HG03097 (cell line): ENCODE data around the gene SLX9.

Experiments used
- ATAC-seq: cut with Tn5 transposase; IDR thresholded peaks from one replicate; pipeline ENCODE4 v1.9.1; 2021; ENCODE audit not compliant: unreplicated experiment, low FRiP score

The SLX9 gene

DNA sequence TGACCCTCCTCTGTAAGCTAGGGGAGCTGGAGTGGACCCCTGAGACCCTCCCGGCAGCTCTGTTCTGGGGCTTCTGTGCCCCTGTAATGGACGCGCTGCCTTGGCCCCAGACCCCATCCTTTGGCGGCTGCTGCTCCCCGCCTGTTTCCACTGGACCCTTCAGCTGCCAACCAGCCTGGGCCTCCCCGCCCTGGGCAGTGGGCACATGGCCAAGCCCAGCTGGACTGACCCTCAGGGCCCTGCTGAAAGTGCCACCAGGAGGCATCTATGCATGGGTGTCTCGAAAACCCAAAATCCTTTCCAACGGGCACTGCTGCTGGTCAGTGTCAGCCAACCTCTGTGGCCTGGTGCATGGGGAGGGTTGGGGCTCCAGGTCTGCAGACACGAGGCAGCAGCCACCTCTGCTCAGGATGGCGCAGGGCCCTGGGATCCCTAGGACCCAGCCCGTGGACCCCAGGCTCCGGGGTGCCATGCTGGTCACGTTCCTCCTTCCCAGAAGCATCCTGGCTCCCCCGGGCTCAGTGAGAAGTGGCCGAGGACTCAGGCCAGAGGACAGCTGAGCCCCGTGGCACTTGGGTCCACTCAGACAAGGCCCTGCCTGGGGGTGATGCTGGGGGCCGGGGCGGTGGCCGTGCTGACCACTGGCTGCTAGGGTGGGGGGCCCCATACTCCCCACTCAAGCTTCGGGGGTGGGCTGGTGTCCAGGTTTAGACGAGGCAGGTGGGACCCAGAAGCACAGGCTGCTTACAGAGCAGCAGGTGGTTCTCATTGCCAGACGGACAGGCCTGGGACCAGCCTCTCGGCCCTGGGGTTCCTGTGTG lies 46.9 kb downstream of the SLX9 start:
- ATAC-seq = no peak

DNA sequence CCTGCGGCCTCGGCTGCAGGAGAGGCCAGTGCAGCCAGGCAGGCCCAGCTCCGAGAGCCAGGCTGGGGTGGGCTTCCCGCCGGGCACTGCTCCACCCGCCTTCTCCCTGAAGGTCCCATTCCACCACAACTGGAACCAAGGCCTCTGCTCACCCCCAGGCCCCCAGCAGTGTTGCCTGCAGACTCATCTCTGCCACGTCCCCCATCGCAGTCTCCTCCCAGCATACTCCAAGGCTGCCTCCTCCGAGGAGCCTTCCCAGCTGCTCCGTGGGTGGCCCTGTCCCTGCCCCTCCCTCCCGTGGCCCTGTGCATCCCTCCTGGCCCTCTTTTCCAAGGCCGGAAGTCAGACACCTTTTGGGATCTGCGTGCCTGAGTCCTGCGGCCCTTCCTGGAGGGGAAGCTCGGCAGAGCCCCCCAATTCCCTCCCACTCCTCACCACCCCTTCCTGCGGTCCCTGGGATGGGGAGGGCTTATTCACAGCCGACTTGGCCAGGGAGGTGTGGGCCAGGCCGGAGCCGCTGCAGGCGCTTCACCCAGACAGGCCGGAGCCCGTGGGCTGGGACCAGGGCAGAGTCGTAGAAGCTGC lies 47.6 kb downstream of the SLX9 start:
- no peak for ATAC-seq

DNA sequence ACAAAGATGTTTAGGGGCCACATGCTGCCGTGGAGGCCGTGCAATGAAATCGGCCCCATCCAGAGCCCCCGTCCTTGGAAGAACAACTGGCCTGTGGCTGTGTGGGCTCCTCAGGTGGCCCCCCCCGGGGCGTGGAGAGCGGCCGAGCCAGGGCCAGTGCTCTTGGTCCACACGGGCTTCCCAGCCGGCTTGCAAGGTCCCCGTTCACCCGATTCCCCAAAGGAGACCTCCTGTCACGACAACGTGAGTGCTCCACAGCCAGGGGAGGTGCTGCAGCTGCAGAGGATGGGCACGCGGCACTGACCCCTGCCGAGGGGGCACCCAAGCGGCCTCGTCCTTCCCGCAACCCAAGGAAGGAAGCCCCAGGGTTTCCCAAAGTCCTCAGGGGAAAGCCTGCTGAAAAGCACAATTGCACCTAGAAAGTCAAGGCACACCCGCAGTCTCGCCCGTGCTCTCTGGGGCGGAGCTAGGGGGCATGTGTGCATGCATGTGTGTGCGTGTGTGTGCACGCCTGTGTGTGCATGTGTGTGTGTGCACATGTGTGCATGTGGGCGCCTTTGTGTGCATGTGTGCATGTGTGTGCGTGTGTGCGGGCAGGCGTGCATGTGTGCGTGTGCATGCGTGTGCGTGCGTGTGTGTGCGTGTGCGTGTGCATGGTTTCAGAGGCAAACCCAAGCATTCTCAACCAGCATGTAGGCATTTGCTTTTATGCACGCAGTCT lies 48.2 kb downstream of the SLX9 start:
- no peak for ATAC-seq

DNA sequence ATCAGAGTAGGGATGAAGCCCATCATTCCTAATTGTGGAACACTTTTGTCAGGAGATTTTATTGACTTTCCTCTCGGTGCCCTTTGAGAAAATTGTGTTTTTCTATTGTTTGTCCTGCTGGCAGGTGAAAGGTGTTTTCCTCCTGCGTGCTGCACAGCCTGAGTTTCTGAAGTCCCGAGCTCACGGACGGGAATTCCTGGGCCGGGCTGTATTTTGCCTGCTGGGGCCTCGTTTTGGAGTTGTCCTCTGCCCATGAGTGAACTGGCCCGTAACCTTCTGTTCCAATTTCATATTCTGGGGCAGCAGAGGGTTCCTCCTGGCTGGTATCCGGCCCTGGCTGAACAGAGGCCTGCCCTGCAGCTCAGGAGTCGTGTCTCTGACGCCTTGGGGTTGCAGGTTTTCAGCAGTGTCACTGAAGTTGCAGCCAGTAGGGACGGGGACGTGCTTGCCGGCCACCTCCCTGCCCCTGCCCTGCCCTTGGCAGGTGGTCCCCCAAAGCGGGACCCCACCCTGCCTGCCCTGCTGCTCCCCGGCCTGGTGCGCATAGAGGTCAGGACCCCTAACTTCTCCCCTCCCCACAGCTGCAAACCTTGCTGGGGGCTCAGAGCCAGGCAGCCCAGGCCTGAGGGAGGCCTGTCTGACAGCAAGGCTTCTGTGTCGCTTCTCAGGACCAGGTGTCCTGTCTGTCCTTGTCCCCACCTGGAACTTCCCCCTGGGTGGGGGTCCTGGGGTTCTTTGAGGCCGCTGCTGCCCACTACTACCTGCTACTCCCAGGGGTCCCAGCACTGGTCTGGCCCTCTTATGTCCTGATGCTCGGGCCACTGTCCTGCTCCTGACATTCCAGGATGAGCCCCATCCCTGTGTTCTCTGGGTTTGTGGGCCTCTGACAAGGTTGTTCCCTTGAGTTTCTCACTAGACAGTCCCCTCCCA lies 49.0 kb downstream of the SLX9 start:
- no peak for ATAC-seq

DNA sequence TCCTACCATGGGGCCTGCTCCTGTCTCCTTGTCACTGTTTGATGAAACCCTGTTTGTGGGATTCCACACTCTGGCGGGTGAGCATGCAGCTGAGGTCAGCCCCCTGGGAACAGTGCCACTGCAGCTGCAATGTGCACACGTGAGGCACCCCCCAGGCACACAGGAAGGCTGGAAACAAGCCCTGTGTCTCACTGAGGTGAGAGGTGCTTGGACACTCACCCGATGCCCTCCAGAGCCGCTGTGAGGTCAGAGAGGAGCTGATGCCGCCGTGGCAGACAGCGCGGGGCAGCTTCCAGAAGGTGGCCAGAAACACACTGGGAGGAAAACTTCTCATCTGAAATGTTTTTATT lies 49.7 kb downstream of the SLX9 start:
- no peak for ATAC-seq

DNA sequence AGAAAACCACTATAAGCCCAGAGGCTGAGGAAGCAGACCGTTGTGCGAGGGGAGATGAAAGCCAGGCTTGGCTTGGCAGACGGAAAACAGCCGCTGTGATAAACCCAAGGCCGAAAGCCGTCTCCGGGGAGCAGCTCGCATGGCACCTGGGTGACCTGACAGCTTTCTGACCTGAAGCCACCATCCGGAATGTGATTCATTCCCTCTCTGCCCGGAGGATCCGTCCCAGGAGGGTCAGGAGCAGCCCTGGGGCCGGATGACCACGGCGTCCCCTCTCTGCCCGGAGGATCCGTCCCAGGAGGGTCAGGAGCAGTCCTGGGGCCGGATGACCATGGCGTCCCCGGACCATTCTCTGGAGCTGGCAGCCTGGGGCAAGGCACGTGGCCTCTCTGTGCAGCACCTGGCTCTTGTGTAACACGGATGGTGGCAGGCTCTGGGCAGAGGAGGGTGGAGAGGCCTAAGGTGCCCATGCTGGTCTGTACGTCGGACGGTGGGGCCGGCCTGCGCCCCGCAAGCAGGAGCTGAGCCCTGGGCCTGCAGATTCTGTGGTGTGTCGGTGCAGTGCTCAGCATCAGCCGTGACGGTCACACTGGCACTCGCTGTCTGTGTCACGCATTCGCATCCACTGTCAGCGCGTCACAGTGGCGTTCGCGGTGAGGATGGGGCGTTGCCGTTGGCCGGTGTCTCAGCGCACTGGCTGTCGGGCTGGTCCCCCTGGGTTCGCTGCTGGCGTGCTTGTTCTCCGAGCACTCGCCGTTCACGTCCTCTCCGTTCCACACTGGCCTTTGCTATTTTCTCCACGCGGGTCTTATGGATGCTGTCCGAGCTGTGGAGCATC lies 50.3 kb downstream of the SLX9 start:
- ATAC-seq = no peak

DNA sequence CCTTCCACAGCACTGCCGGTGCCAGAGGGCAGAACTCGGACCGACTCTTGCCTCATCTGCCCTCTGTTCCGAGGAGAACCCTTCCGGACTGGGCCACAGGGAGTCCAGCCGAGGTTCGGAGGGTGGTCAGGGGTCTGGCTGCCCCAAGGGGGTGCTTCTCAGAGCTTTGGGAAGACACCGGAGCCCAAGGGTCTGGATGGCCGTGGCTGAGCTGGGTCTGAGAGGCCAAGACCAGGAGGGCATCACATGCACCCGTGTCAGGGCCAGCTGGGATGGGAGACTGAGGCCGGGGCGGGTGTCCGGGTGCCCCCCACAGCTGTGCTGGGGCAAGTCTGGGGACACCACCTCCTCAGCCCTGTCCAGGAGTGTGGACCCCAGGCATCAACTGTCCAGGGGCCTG lies 51.1 kb downstream of the SLX9 start:
- no peak for ATAC-seq

DNA sequence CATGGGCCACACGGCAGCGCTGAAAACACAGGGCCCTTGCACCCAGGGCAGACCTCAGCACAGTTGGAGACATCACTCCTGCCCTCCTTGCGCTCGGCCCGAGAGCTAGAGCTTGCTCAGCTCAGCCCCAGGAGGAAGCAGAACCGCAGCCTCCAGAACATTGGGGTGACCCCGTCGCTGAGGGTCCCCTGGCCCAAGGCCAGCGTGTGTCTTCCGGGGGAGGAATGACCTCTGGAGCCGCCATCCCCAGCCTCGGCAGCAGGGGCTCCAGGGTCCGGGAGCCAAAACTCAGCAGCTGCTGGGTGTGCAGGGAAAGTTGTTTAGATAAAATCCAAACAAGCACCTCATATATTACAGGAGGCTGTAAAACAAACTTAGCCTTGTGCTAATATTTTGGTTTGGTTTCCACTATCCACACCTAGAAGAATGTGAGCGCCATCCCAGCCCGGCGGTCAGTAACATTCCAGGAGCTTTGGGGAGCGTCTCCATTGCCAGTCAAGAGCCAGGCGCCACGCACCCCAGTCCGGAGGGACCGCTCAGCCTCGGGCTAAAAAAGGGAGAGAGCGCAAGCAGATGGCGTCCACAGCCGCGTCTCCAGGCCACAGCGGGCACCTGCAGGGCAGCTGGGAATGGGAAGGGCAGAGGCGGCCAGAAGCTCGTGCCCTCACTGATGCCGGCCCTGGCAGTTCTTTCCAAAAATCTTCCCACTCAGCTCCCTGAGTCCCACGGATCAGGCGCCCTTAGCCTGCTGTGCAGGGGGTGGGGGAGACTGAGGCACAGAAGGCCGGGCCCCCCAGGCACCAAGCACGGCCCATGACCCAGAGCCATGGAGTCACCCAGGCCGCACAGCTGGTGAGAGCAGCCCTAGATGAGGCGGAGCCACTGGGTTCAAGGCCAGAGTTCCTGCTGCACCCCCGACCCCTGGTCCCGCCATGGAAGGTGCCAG lies 52.0 kb downstream of the SLX9 start:
- ATAC-seq = no peak

DNA sequence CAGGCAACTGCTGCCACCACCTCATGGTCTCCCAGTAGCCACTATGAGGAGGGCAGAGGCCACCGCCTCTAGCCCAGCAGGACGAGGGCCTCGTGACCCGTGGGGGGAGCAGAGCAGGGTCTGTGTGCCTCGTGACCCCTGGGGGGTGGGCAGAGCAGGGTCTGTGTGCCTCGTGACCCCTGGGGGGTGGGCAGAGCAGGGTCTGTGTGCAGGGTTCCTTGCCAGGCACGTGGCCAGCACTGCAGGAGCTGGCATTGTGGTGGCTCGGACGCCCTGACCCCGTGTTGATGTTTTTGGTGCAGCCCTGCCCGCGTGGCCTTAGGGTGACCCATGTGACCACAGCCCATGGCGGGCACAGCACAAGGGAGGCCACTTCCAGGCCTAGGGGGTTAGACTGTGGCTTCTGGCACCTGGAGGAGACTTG lies 52.8 kb downstream of the SLX9 start:
- no peak for ATAC-seq

DNA sequence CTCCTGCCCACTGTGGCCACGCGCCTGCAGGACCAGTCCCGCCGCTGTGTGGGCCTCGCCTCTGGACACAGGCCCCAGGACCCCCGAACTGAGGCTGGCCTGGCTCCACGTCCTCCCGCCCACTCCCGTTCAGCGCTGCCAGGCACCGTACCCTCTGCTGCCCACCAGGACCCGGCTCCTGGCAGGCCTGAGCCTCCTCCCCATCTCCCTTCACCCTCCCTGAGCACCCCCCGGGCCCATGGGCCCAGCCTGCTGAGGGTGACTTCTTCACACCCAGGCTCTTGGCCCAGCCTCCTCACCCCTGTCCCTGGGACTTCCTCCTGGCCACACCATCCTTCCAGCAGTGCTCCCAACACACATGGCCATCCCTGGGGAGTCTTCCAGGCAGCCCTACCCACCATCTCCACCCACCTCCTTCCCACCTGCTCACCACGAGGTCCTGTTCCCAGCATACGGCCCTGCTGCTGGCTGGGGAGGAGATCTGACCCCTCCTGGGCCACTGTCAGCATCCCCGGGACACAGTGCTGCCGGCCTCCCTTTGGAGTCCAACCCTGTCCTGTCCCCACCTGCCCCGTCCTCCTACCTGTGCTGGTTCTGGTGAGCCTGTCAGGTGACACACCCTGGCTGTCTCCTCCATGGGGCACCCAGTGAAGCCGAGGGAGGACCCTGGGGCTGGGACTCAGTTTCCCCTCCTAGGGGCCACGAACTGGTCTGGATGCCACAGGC lies 53.7 kb downstream of the SLX9 start:
- ATAC-seq = no peak

DNA sequence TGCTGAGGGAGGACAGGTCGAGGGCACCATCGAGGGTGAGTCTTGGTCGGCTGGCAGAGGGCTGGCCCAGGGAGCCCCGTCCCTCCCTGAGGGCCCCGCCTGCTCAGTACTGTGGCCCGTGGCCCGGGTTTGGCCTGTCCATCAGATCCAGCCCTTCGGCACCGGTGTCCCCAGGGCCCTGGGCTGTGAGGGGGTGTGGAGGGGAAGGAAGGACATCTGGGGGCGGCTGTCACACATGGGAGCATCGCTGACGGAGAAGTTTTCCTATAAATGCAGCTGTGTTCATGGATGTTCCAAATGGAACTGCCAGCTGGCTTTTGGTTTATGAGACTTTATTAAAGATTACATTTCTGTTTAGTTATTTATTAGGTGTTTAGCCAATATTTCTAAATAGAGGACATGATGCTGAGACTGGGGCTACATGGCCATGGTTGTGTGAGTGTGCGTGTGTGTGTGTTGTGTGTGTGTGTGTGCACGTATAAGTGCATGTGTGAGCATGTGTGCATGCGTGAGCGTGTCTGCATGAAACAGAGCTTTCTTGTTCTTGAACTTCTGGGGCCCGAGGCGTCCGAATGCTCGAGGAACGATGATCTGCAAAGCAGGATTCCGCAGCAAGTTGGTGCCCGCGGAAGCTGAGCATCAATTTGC lies 54.3 kb downstream of the SLX9 start:
- ATAC-seq = no peak

DNA sequence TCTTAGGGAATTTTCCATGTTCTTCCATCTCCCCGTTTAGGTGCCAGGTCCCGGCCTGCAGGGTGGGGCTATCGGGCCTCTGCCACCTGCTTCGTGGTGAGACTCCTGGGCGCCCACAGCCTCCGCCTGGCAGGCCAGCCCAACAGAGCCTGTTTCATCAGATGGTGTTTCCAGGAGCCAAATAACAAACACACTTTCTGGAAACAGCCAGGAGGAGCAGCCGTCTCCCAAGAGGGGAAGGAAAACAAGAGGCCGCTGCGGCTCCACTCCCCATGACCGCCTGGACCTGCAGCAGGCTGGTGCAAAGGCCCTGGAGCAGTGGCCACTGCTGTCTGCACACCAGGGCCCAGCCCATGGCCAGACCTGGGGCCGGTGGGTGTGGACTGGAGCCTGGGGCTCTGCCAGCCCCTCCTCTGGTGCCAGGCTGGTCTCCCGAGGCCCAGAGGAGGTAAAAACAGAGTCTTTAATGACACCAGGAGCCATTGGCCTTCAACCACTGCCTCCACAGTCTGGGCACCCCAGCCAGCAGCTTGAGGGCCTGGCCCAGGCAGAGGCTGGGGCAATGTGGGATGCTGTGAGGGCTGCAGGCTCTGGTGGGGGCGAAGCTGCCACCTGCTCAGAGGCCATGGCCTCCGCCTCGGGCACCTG lies 55.0 kb downstream of the SLX9 start:
- ATAC-seq = no peak

DNA sequence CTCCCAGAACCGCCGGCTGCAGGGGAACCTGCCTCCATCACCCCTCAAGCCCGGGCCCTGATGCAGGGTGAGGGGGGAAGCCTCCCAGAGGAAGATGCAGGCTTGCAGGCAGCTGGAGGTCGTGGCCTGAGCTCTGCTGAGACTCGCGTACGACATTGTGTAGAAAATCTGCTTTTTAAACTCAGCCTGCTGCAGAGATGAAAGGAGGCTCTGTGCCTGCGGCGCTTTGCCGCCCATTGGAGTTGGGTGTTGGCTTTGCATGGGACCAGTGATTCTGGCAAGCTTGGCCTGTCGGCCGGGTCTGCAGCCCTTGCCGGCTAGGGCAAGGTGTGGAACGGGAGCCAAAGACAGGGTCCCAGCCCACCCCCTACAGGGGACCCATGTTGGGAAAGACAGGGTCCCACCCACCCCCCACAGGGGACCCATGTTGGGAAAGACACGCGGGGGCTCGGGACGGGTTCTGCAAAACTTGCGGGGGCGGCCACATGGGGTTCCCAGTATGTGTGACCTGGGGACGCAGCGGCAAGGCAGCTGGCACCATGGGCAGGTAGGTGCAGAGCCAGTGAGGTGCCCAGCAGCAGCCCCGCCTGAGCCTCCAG lies 55.6 kb downstream of the SLX9 start:
- no peak for ATAC-seq

DNA sequence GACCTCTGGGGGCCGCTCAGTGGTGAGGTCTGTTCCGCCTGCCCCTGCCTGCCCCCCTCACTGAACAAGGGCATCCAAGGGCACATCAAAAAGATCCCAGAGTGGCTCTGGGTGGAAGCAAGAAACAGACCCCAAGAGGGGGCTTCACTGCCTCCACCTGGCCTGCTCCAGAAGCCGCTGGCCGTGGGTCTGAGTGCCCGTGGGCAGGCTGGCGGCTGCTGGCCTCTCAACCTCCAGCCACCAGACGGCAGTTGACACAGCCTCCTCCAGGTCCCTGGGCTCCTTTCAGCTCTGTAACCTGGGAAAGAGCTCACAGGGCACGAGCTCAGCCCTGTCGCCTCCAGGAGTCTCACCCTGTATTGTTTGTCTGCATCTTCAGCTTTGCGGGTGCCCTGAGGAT lies 56.3 kb downstream of the SLX9 start:
- no peak for ATAC-seq

DNA sequence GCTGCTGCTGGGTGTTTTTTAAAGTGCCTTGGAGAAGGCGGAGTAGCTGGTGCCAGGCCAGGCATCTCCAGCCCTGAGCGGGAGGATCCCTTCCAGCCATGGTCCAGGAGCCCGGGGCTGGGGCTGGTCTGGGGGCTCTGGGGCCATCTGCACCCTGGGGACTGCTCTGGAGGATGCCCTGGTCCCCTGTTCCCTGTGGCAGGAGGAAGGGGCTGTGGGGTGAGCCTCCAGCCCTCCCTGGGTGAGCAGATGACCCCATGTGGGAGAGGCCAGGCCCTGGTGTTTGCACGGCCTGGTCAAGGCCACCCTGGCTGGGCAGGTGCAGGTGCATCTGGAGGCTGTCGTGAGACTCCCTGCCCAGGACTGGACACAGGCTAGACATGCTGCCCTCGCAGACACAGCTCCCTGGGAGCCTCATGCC lies 56.7 kb downstream of the SLX9 start:
- no peak for ATAC-seq

DNA sequence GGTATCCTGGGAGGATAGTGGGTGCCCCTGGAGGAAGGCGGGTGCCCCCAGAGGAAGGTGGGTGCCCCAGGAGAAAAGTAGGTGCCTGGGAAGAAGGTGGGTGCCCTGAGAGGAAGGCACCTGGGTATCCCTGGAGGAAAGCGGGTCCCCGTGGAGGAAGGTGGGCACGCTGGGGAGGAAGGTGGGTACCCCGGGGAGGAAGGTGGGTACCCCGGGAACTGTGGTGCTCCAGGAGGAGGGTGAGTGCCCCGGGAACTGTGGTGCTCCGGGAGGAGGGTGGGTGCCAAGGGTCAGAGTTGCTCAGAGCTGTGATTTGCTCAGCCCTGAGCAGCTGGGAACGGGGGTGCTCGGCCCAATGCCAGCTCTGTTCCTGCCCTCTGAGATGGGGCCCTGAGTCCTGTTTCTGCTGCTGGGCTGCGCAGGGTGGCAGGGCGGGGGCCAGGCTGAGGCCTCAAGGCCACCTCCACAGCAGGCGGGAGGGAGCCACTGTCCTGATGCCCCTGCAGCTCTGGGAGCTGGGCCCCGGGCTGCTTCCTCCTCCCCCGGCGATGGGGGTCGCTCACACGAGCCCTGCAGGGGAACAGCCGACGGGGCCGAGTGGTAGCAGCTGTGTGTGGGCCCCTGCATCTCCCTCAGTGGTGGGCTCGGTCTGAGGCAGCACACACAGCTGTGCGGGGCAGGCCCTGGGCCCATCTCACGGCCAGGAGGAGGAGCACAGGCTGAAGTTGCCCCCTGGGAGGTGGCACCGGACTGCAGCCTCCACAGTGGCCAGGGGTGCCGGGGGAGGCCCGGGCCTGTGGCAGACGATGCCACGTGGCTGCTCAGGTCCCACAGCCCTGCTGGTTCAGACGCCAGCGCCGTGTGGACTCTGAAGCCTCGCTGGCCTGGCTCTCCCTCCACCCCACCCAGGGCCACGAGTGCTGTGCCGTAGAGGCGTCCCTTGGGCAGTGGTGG lies 57.4 kb downstream of the SLX9 start:
- no peak for ATAC-seq
